Upper lobe of left lung (tissue), 6 donors: ENCODE results near the gene ZNF853. TPM values are rescaled to one million over a fixed set of nuclear protein-coding genes. Genes with fewer than 3 reads are reported as not detected.

ENCODE experiments used
- ATAC-seq, 2 donors: fragments of 200-7000 bp; cut with Tn5 transposase; one replicate each; pipeline ENCODE4 v1.9.1; 2022; ENCODE audit warnings: mild to moderate bottlenecking in 2 of 2, moderate library complexity in 2 of 2; ENCODE audit not compliant: low FRiP score in 2 of 2
- DNase-seq, 2 donors: peaks; one replicate each; pipeline ENCODE4 v3.0.0-alpha.2; 2019 to 2020
- H3K27ac ChIP-seq, 4 donors: fragments of 200-600 bp; sonication (generic); one replicate each; pipeline ENCODE4 v1.5.1; 2016 to 2019
- H3K27me3 ChIP-seq, 4 donors: fragments of 200-600 bp; sonication (generic); one replicate each; pipeline ENCODE4 v1.5.1; 2017 to 2019
- H3K36me3 ChIP-seq, 4 donors: fragments of 200-600 bp; sonication (generic); one replicate each; pipeline ENCODE4 v1.5.1; 2016 to 2019
- H3K4me1 ChIP-seq, 4 donors: fragments of 200-600 bp; sonication (generic); one replicate each; pipeline ENCODE4 v1.5.1; 2018 to 2019
- H3K4me3 ChIP-seq, 4 donors: fragments of 200-600 bp; sonication (generic); one replicate each; pipeline ENCODE4 v1.5.1; 2017 to 2019; ENCODE audit warnings: mild to moderate bottlenecking in 2 of 4, moderate library complexity in 1 of 4
- H3K9me3 ChIP-seq, 4 donors: fragments of 200-600 bp; sonication (generic); one replicate each; pipeline ENCODE4 v1.5.1; 2018 to 2019
- CTCF ChIP-seq, 6 experiments: fragments of 450-650 bp in 4 of 6; fragments of 200-600 bp in 2 of 6; sonication (generic) in 2 of 6; IDR thresholded peaks; one replicate each; pipeline ENCODE4 v1.5.1; 2016 to 2019; ENCODE audit warnings: antibody characterized with exemption in 6 of 6
- EP300 ChIP-seq, 4 donors: sonication (generic); formaldehyde crosslinking; IDR thresholded peaks; one replicate each; pipeline ENCODE4 v1.5.1; 2017; ENCODE audit warnings: antibody characterized with exemption in 4 of 4, control low read depth in 2 of 4
- POLR2A ChIP-seq, 4 donors: fragments of 450-650 bp; IDR thresholded peaks; one replicate each; pipeline ENCODE4 v1.5.1; 2016 to 2017; ENCODE audit warnings: antibody characterized with exemption in 4 of 4, mild to moderate bottlenecking in 2 of 4
- POLR2AphosphoS5 ChIP-seq, 2 donors: sonication (generic); formaldehyde crosslinking; IDR thresholded peaks; one replicate each; pipeline ENCODE4 v1.5.1; 2017; ENCODE audit warnings: antibody characterized with exemption in 2 of 2
- WGBS, 2 donors: methylation state at CpG; one replicate each; pipeline ENCODE4 v1.1.5; 2017 to 2018; 5-methylcytosine and 5-hydroxymethylcytosine counted together
- total RNA-seq, 6 donors: library from RNA; depleted of rRNA in 4 of 6; stranded (reverse); fragments of >200 nt in 4 of 6; gene quantifications; one replicate each; pipeline versions ENCODE4 v1.1.0 to v1.2.1, GENCODE V29; 2016 to 2021
- donor health status: DM: no; HTN: no; CAD: no; lungs with moderate emphysema.
- donor health status: DM: no; HTN: yes; CAD: no; lungs with severe emphysema.

The ZNF853 gene
- total RNA-seq, 6 donors from 2014 or later = 2.9 to 11.9 (median 7.0) TPM

- TF ChIP-seq CTCF (IDR thresholded peaks at IDR 0.05) (no peak), POLR2AphosphoS5 (IDR thresholded peaks at IDR 0.05) (no peak)
- Histone ChIP-seq H3K9me3 (no peaks in the 10 kb centered on the region), H3K27me3 (no peaks in the 10 kb centered on the region), H3K4me1 (no peaks in the 10 kb centered on the region), H3K36me3 (peaks cover 3 to 75% (median 56%) of the 10 kb centered on the region in 4 donors), H3K27ac (no peak overlapping the region), H3K4me3 (no peak overlapping the region)
- ATAC-seq = no peak
- whole genome bisulfite sequencing, 2 donors = 91 to 94% methylated on average over 20 to 33 of the region's 36 CpGs
- DNase-seq = peak in 1 of 2 donors; percentile 82
Observed at GRCh38 chr7:6606866-6607583, 8.4 kb upstream of the ZNF853 start.

- H3K27me3 ChIP-seq = no peaks in the 10 kb centered on the region
- no peak overlapping the region for H3K4me3 ChIP-seq
- H3K9me3 ChIP-seq = no peaks in the 10 kb centered on the region
- peaks cover 3 to 69% (median 50%) of the 10 kb centered on the region in 4 donors for H3K36me3 ChIP-seq
- peak in 1 of 2 donors; percentile 84 for DNase-seq
- no peak for TF ChIP-seq EP300 (IDR thresholded peaks at IDR 0.05)
- TF ChIP-seq POLR2AphosphoS5 (IDR thresholded peaks at IDR 0.05) = no peak
- 96 to 97% methylated on average over 12 to 38 of the region's 38 CpGs for WGBS, 2 donors
- H3K27ac ChIP-seq = no peak overlapping the region
- H3K4me1 ChIP-seq = no peaks in the 10 kb centered on the region
- peak in 1 of 2 donors; percentile 41 for ATAC-seq
Observed at GRCh38 chr7:6607651-6608051, 7.8 kb upstream of the ZNF853 start.

- no peaks in the 10 kb centered on the region for H3K4me1 ChIP-seq
- peak in 1 of 2 donors; percentile 62 for DNase-seq
- H3K36me3 ChIP-seq = peaks cover 3 to 65% (median 47%) of the 10 kb centered on the region in 4 donors
- WGBS, 2 donors = 92 to 94% methylated on average over 24 to 27 of the region's 27 CpGs
- H3K27ac ChIP-seq = no peak overlapping the region
- no peak overlapping the region for H3K4me3 ChIP-seq
- no peaks in the 10 kb centered on the region for H3K9me3 ChIP-seq
- H3K27me3 ChIP-seq = no peaks in the 10 kb centered on the region
- no peak for ATAC-seq
- TF ChIP-seq EP300 (IDR thresholded peaks at IDR 0.05) (no peak), POLR2A (IDR thresholded peaks at IDR 0.05) (no peak), POLR2AphosphoS5 (IDR thresholded peaks at IDR 0.05) (no peak), CTCF (IDR thresholded peaks at IDR 0.05) (no peak)
Observed at GRCh38 chr7:6608081-6608480, 7.3 kb upstream of the ZNF853 start.

GRCh38 chr7:6608794-6609193, 6.6 kb upstream of the ZNF853 start:
- no peak overlapping the region for H3K4me3 ChIP-seq
- no peak overlapping the region for H3K27ac ChIP-seq
- H3K9me3 ChIP-seq = no peaks in the 10 kb centered on the region
- H3K27me3 ChIP-seq = no peaks in the 10 kb centered on the region
- 96 to 97% methylated on average over 12 of the region's 12 CpGs for WGBS, 2 donors
- ATAC-seq (no peak), DNase-seq (no peak)
- TF ChIP-seq CTCF (IDR thresholded peaks at IDR 0.05) (no peak), POLR2AphosphoS5 (IDR thresholded peaks at IDR 0.05) (no peak), EP300 (IDR thresholded peaks at IDR 0.05) (no peak), POLR2A (IDR thresholded peaks at IDR 0.05) (no peak)
- H3K36me3 ChIP-seq = peaks cover 3 to 59% (median 42%) of the 10 kb centered on the region in 4 donors
- H3K4me1 ChIP-seq = no peaks in the 10 kb centered on the region

- Histone ChIP-seq H3K4me1 (peaks cover 12 to 15% (median 13%) of the 10 kb centered on the region in 4 donors), H3K4me3 (no peak overlapping the region), H3K27ac (no peak overlapping the region), H3K9me3 (no peaks in the 10 kb centered on the region), H3K36me3 (peaks cover 3 to 20% (median 11%) of the 10 kb centered on the region in 4 donors), H3K27me3 (peaks cover 0 to 4% (median 0%) of the 10 kb centered on the region in 4 donors)
- no peak for DNase-seq
- TF ChIP-seq EP300 (IDR thresholded peaks at IDR 0.05) (no peak), POLR2A (IDR thresholded peaks at IDR 0.05) (no peak), CTCF (IDR thresholded peaks at IDR 0.05) (no peak), POLR2AphosphoS5 (IDR thresholded peaks at IDR 0.05) (no peak)
- 64 to 68% methylated on average over 7 of the region's 7 CpGs for WGBS, 2 donors
- ATAC-seq = no peak
Observed at GRCh38 chr7:6612819-6613218, 2.6 kb upstream of the ZNF853 start.
